Bronchial epithelial cell (primary cell): Measurements from ENCODE around the gene PPP1R16B. TPM values are rescaled to one million over a fixed set of nuclear protein-coding genes. Genes with fewer than 3 reads are reported as not detected.

Source experiments
- DNase-seq: peaks from one replicate; pipeline ENCODE4 v3.0.0-alpha.2; 2010; ENCODE audit warnings: low read depth
- FAIRE-seq: peaks from 2 replicates; lab custom pipeline; 2011; peaks lifted over from hg19 to GRCh38; lab: Jason Lieb, UNC
- H3K27me3 ChIP-seq: 2 replicates; pipeline ENCODE4 v1.5.1; 2011; ENCODE audit warnings: low read length; ENCODE audit not compliant: control insufficient read depth, insufficient read depth
- H3K36me3 ChIP-seq: 2 replicates; pipeline ENCODE4 v1.5.1; 2011; ENCODE audit warnings: low read length; ENCODE audit not compliant: control insufficient read depth, insufficient read depth
- H3K4me3 ChIP-seq: 2 replicates; pipeline ENCODE4 v1.5.1; 2011; ENCODE audit warnings: mild to moderate bottlenecking, low read depth, low read length, control low read depth
- total RNA-seq: library from RNA; depleted of rRNA; stranded (reverse); fragments of >200 nt; gene quantifications from 2 replicates; pipeline ENCODE4 v1.2.1, GENCODE V29; 2014
- TF ChIP-seq, protein P1 (sequence below): IDR thresholded peaks from 2 replicates; pipeline ENCODE4 v1.5.1; 2011; ENCODE audit warnings: mild to moderate bottlenecking, moderate library complexity, low read length, control low read depth, inconsistent platforms; ENCODE audit not compliant: insufficient read depth, severe bottlenecking

Gene PPP1R16B
- total RNA-seq, 1 donor from 2014 or later = 0.26 TPM

DNA sequence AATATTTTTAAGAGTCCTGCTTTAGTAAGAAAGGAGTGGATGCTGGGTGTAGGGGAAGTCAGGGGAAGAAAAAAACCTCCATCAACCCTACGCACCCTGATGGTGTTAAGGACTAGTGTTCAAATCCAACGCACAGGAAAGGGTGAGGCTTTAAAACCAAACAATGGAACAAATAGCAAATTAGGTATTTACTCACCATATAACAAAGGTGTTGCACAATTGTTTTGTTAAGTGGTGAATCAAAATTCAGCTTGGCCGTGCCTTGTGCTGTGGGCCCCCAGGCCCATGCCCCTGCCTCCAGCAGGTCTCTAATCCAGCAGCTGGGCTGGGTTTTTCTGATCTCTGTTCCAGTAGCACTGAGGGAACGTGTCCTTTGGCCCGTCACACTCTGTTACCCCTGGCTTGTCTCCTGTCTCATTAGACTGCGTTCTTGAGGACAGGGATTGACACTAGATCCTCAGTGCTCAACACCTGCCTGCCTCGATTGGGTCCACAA, 132.5 kb downstream of the PPP1R16B start:
- TF ChIP-seq, protein P1, sequence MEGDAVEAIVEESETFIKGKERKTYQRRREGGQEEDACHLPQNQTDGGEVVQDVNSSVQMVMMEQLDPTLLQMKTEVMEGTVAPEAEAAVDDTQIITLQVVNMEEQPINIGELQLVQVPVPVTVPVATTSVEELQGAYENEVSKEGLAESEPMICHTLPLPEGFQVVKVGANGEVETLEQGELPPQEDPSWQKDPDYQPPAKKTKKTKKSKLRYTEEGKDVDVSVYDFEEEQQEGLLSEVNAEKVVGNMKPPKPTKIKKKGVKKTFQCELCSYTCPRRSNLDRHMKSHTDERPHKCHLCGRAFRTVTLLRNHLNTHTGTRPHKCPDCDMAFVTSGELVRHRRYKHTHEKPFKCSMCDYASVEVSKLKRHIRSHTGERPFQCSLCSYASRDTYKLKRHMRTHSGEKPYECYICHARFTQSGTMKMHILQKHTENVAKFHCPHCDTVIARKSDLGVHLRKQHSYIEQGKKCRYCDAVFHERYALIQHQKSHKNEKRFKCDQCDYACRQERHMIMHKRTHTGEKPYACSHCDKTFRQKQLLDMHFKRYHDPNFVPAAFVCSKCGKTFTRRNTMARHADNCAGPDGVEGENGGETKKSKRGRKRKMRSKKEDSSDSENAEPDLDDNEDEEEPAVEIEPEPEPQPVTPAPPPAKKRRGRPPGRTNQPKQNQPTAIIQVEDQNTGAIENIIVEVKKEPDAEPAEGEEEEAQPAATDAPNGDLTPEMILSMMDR = no peak
- no peak overlapping the region for H3K4me3 ChIP-seq
- no peaks in the 10 kb centered on the region for H3K36me3 ChIP-seq
- no peak for FAIRE-seq
- no peaks in the 10 kb centered on the region for H3K27me3 ChIP-seq
- peak; percentile 53 for DNase-seq

DNA sequence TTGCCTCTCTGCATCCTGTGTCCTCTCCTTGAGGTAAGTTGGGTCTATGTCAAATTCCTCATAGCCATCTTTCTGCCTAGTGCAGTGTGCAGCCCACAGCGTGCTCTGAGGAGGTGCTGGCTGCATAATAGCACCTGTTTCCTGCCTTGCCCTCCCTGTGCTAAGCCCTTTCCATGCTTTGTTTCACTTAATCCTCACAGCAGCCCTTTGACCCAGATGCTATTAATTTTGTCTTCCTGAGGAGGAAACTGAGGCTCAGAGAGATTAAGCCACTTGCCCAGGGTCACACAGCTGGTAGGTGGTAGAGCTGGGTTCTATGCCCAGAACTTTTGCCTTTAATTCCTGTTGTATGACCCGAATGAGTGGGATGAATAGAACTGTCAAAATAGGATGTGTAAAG, 134.2 kb downstream of the PPP1R16B start:
- TF ChIP-seq, protein P1 = no peak
- H3K27me3 ChIP-seq = no peaks in the 10 kb centered on the region
- FAIRE-seq (no peak), DNase-seq (no peak)
- no peak overlapping the region for H3K4me3 ChIP-seq
- H3K36me3 ChIP-seq = peaks cover 2% of the 10 kb centered on the region

DNA sequence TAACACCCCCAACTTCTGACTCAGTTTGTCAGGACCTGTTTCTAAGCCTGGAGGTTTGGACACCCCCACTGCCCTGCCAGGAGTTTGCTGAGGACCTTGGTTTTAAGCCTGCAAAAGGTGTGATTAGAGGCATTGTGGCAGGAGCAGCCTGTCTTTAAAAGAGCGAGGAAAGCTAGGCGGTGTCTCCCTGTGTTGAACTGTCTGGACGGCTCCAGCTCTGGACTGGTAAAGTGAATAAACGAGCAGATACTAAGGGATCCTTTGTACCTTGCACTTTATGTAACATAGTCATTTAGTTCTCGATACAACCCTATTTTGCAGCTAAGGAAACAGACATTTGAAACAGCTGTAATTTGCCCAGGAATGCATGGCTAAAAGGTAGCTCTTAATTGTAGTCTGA, 135.1 kb downstream of the PPP1R16B start:
- Histone ChIP-seq H3K4me3 (no peak overlapping the region), H3K27me3 (no peaks in the 10 kb centered on the region), H3K36me3 (peaks cover 2% of the 10 kb centered on the region)
- FAIRE-seq = no peak
- TF ChIP-seq, protein P1 = no peak
- DNase-seq = no peak

DNA sequence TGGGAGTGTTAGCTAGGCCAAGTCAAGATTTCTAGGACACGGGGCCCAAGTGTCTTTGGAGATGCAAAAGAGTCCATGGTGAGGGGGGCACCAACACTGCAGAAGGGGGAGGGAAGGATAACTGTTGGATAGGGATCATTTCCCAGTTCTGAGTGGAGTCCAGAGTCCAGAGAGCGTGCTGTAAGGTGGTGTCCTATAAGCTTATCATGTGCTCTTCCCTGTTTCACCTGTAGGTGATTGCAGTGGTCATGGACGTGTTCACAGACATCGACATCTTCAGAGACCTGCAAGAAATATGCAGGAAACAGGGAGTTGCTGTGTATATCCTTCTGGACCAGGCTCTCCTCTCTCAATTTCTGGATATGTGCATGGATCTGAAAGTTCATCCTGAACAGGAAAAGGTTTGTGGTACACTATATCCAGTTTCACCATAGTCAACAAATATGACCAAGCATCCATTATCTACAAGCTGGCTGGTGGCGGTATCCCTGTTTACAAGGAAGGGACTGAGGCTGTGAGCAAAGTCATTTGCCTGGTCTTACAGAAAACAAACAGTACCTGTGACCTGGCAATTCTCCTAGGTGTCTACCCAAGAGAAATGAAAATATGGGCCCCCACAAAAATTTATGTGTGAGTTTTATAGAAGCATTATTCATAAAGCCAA, 136.4 kb downstream of the PPP1R16B start:
- FAIRE-seq = no peak
- TF ChIP-seq, protein P1 = no peak
- no peak for DNase-seq
- Histone ChIP-seq H3K4me3 (no peak overlapping the region), H3K36me3 (peaks cover 2% of the 10 kb centered on the region), H3K27me3 (no peaks in the 10 kb centered on the region)

DNA sequence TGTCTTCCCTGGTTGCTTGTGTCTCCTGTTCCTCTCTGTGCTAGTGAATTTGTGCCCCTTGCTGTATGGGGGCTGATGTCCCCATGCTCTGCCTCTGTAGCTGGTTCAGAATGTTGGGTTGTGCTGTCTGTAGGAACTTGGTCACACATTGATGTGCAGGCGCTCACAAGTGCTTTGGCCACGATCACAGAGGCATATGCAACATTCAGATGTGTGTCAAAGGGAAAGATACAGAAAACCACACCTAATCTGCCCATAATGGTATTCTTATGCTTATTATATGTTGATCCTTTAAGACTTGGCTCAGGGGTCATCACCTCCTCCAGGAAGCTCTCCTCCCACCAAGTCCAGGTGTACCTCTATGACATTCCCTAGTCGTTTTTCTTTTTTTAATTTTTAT, 139.5 kb downstream of the PPP1R16B start:
- Histone ChIP-seq H3K4me3 (no peak overlapping the region), H3K36me3 (peaks cover 2% of the 10 kb centered on the region), H3K27me3 (no peaks in the 10 kb centered on the region)
- no peak for DNase-seq
- TF ChIP-seq, protein P1 = no peak
- FAIRE-seq = no peak

DNA sequence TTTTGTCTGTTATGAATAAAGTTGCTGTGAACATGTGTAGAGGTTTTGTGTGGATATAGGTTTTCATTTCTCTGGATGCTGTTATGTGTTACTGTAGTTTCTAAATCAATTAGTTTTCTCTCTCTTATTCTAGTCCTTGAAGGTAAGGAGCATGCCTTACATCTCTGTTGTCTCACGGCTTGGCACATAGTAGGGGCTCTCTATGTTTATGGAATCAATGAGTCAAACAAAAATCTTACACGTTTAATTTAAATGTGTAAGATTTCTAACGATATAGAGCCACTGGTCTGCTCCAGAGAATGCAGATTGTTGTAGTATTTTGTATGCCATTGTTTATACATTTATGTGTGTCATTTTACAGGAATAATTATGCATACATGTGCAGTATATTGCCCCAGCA, 141.3 kb downstream of the PPP1R16B start:
- no peaks in the 10 kb centered on the region for H3K27me3 ChIP-seq
- no peak for DNase-seq
- TF ChIP-seq, protein P1 = no peak
- no peak overlapping the region for H3K4me3 ChIP-seq
- FAIRE-seq = no peak
- peaks cover 3% of the 10 kb centered on the region for H3K36me3 ChIP-seq
